CD4-positive, alpha-beta T cell treated with Interferon alpha-2 for 1 hour (primary cell): ENCODE measurements around the gene GNAZ.
"Not testable (repeated sequence)": the region's sequence is repeated elsewhere in the genome, so short reads cannot be mapped to it uniquely, and the experiment has no call there.

Source experiments
- DNase-seq, 2 donors: peaks; one replicate each; pipeline ENCODE4 v3.0.0-alpha.2; 2020 to 2022

The GNAZ gene

DNA sequence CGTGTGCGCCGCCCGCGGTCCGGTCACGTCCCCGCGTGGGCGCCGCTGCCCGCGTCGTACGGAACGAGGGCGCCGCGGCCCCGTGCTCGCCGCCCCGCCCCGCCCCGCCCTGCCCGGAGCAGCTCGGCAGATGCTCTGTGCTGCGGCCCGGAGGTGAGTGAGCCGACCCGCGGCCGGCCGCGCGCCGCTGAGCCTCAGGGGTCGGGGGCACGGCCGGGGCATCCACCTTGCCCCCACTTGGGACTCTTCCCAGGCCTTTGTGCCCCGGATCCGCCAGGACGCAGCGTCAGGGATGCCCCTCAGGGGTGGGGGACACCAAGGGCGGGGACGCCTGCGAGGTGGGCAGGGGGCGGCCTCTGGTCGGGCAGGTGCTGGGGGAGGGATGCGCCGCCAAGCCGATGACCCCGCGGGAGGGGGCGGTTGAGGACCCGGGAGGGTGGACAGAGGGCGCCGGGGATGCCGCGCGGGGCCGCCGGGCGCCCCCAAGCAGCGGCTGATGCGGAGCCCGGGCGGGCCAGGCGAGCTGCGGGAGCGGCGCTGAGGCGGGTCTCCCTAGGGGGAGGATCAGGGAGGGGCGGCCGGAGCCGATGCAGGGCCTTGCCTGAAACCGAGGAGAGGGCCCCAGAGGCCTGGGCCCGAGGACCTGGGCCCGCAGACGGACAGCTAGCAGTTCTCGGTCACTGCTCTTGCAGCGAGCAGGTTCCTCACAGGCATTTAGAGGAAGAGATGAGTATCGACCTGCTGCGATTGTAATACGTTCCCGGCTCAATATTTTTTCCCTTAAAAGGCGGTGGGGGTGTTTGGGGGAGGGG, at the start of gene GNAZ:
Gene GNAZ, plus strand, starts transcription at position 102 of the 812 bp plus-strand sequence. CDS start 25,177 bp downstream, outside the sequence.
- peak in 1 of 2 donors; percentile 13 for DNase-seq

- DNase-seq, result no peak
Measured at GRCh38 chr22:23020659-23021293, 49.5 kb upstream of the GNAZ start.

DNA sequence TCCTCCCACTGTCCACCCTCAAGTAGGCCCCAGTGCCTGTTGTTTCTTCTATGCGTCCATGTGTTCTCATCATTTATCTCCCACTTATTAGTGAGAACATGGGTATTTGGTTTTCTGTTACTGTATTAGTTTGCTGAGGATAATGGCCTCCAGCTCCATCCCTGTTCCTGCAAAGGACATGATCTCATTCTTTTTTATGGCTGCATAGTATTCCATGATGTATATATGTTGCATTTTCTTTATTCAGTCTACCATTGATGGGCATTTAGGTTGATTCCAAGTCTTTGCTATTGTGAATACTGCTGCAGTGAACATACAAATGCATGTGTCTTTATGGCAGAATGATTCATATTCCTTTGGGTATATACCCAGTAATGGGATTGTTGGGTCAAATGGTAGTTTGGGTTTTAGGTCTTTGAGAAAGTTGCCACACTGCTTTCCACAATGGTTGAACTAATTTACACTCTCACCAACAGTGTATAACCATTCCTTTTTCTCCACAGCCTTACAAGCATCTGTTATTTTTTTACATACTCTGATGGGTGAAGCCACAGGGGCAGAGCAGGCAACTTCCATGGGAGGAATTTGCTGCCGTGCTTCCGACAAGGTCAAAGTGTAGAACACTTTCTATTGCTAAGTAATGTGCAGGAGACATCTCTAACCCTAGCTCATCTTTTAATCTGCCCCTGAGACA, 48.5 kb upstream of the GNAZ start:
- not testable (repeated sequence) for DNase-seq

DNA sequence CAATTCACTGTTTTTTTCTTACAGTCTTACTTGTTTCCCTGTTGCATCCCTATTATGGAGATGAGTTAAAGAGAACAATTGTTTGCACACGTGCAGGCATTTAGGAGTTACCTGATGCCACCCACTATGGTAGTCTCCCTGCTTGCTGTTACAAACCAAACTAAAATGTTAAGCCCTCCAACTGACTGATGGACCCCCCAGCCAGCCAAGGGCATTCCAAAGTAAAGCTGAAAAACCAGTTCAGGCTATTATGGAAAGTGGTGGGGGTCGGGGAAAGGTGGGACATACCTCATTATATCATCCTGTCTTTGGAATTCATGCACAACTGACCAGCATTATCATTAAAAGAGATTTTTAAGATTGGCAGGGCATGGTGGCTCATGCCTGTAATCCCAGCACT, 47.0 kb upstream of the GNAZ start:
- DNase-seq, result no peak

DNA sequence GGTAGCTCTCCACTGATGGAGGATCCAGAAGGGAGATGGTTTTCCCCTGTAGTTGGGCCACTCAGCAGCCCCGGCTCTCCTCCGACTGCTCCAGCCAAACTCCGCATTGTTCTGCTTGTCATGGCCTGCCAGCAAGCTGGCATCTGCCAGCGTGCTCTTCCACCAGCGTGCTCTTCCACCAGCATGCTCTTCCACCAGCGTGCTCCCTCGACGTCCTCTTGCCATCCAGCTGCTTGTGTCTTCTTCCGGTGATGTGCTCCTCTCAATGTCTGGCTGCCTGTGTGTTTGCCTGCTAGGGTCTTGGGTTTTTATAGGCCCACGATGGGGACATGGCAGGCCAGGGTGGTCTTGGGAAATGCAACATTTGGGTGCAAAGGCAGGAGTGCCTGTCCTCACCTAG, 43.5 kb upstream of the GNAZ start:
- DNase-seq, result no peak

DNA sequence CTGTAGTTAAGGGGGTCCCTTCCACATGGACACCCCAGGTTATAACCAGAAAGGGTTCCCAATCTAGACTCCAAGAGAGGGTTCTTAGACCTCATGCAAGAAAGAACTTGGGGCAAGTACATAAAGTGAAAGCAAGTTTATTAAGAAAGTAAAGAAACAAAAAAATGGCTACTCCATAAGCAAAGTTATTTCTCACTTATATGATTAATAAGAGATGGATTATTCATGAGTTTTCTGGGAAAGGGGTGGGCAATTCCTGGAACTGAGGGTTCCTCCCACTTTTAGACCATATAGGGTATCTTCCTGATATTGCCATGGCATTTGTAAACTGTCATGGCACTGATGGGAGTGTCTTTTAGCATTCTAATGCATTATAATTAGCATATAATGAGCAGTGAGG, 42.5 kb upstream of the GNAZ start:
- DNase-seq, result not testable (repeated sequence)

- no peak for DNase-seq
Measured at GRCh38 chr22:23029521-23030228, 40.6 kb upstream of the GNAZ start.

- no peak for DNase-seq
Measured at GRCh38 chr22:23031381-23031780, 38.9 kb upstream of the GNAZ start.

GRCh38 chr22:23031786-23032185, 38.5 kb upstream of the GNAZ start:
- no peak for DNase-seq

DNA sequence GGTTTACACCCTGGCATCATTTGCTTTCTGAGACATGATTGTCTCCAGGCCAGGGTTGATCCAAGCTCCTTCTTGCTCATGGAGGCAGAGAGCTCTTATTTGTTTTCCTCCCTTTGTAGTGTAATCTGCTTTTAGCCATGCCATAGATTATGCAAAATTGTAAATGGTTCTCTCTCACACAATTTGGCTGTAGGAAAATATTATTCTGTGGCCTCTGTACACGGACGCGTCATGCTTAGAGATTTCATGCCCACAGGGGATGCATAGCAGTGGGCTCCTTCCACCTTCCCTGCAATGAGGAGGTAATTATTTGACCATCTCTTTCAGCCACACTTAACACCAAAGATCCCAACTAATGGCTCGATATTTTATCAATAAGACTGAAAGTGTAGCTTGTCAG, 37.7 kb upstream of the GNAZ start:
- no peak for DNase-seq

- no peak for DNase-seq
Measured at GRCh38 chr22:23033116-23033905, 37.0 kb upstream of the GNAZ start.

DNA sequence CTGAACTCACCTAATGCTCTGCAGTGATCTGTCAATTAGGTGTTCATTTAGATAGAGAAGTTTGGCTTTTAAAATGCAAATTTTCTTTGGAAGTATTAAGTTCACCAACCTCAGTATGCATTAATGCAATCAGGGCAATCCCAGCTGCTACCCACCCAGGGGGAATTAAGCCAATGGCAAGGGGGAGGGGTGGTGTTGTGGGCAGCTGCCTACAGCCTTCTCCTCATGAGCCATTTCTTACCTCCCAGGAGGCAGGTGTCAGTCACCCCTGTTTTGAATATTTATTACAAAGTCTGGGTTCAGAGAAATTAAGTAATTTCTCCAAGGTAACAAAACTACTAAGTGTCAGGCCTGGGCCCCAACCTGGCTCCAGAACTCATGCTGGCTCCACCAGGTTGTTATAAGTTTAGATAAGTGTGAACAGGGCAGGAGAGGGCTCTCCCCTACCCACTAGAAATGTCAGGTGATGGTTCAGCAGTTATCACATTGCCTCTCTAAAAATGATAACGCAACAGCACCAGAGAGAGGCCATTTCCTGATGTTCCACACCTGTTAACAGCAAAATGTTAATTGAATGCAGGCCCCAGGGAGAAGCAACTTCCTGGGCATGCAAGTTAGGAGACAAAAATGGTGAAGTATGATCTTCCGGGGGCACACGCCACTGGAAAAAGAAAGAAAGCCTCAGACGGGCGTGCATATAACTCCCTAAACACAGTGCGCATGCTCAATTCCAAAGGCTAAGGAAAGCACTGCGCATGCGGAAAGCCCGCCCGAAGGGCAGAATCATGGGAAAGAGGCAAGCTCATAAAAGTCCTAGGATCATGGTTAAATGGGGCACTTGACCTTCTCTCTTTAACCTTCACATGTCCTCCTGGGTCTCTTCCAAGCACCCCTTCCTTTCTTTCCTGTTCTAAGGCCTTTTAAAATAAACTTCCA, 35.4 kb upstream of the GNAZ start:
- no peak for DNase-seq

DNA sequence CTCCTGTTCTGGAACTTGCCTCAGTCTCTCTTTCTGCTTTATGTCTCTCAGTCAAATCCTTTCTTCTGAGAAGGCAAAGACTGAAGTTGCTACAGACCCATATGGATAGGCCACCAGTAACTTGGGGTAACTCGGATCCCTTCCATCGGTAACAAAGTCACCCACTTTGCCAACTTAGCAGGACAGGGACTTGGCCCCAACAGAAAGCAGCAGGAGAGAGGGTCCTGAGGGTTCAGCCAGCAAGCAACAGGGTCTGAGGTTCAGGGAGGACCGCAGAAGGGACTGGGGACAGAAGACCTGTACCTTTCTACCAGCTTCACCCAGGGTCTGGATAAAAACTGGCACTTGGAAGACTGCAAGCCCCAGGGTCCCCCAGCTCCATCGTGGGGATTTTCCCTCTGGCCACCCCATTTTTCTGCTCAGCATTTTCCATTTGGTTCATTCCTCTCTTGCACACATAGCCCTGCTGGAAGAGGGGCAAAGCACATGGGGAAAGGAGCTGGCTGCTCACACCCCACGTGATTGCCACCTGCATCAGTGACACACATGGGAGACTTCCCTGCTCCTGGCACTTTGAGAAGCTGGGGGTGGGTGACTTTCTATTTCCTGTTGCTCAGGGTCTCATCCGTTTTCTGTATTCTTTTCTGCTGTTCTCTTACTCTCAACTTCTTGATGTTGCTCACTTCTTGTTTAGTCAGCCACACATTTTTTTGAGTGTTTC, 34.6 kb upstream of the GNAZ start:
- DNase-seq, result peak in 1 of 2 donors; percentile 39

- no peak for DNase-seq
Measured at GRCh38 chr22:23036684-23037428, 33.5 kb upstream of the GNAZ start.

DNA sequence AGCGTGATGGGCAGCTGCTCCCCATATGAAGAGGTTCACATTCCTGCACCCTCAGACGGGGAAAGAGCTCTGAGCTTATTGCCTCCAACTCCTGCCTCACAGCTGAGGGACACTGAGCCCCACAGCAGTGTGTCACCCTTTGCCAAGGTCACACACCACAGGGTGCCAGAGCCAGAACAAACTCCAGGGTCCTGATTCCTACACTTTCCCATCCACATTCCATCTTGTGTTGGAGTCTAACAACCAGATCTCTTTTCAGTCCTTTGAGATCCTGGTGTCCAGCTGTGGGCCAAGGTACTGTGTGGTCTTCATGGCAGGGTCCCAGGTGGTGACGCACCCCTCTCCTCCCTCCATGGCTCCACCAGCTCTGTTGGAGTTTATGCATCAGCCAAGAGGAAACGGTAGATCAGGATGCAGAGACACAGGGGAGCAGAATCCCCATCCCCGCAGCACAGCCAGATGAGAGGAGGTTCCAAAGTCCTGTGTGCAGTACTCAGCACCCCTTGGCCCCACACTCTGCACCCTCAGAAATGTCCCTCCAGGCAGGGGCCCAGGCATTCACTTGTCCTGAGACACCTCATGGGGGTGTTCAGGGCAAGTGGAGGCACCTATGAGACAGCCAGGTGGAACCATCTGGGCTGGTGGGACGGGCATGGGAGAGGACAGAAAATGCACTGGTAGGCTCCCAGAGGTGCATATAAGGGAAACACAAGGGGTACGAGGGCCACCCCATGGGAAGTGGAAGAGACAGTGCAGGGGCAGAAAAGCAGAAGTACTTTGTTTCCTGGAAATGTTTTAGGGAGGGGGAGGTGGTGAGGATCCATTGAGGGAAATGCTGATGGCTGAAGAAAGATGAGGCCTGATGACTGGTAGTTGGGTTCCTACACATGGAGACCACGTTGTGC, 32.6 kb upstream of the GNAZ start:
- no peak for DNase-seq

- DNase-seq, result no peak
Measured at GRCh38 chr22:23038334-23038642, 32.0 kb upstream of the GNAZ start.

DNA sequence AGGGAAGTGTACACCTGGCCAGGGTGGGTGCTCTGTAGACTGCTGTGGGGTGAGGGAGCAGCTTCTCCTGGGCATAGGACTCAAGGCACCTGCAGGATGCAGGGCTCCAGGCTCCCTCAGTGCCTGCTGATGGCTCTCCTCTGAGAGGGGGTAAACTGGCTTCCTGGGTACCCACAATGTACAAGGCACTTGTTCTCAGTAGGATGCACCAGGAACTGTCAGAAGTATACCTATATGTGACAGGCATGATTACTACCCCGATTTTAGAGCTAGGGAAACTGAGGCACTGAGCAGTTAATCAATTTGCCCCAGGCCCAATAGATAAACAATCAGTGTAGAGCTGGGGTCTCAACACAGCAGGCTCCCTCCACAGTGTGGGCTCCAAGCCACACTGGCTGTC, 31.4 kb upstream of the GNAZ start:
- no peak for DNase-seq

- no peak for DNase-seq
Measured at GRCh38 chr22:23042179-23042578, 28.1 kb upstream of the GNAZ start.

DNA sequence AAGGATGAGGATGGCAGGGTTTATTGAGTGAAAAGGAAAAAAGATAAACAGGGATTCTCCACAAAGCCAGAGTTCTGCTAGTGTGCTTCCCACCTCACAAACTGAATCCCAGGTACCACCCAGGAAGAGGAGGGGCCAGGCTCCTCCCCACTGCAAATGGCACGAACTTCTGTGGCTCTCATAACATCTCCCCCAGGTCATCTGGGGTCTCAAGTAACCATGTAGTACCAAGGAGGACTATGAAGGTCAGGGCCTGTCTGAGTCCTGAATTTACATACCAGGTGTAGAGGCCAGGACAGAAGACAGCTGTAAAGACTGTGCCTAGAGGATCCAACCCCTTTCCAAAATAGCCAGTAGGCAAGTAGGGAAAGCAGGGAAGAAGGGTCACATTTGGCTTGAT, 25.7 kb upstream of the GNAZ start:
- no peak for DNase-seq
